H9 (cell line): ENCODE data around the gene DAAM2. TPM values are rescaled to one million over a fixed set of nuclear protein-coding genes. Genes with fewer than 3 reads are reported as not detected.

ENCODE experiments used
- DNase-seq: peaks from one replicate; pipeline ENCODE4 v3.0.0-alpha.2; 2017
- H2AFZ ChIP-seq: one replicate; pipeline ENCODE4 v1.6.1; 2013; ENCODE audit warnings: mild to moderate bottlenecking, low read length, control low read depth, moderate library complexity
- H2AK5ac ChIP-seq: 2 replicates; pipeline ENCODE4 v1.6.1; 2013; ENCODE audit warnings: low read length, control low read depth, mixed read lengths; ENCODE audit not compliant: insufficient read length
- H2BK120ac ChIP-seq: one replicate; pipeline ENCODE4 v1.6.1; 2013; ENCODE audit warnings: low read depth, mild to moderate bottlenecking, low read length, control low read depth, inconsistent platforms; ENCODE audit not compliant: poor library complexity, severe bottlenecking
- H2BK12ac ChIP-seq: 2 replicates; pipeline ENCODE4 v1.6.1; 2013; ENCODE audit warnings: low read length, control low read depth, mixed read lengths, low read depth; ENCODE audit not compliant: insufficient read length
- H2BK15ac ChIP-seq: 2 replicates; pipeline ENCODE4 v1.6.1; 2013; ENCODE audit warnings: low read depth, low read length, control low read depth
- H2BK20ac ChIP-seq: one replicate; pipeline ENCODE4 v1.6.1; 2013; ENCODE audit warnings: low read depth, mild to moderate bottlenecking, low read length, control low read depth, inconsistent platforms; ENCODE audit not compliant: poor library complexity, severe bottlenecking
- H2BK5ac ChIP-seq: 2 replicates; pipeline ENCODE4 v1.6.1; 2013; ENCODE audit warnings: low read length, control low read depth, mixed read lengths; ENCODE audit not compliant: insufficient read length
- H3K14ac ChIP-seq: 2 replicates; pipeline ENCODE4 v1.6.1; 2013; ENCODE audit warnings: low read length, control low read depth; ENCODE audit not compliant: insufficient read depth
- H3K18ac ChIP-seq: 2 replicates; pipeline ENCODE4 v1.6.1; 2013; ENCODE audit warnings: low read depth, mild to moderate bottlenecking, mixed read lengths, low read length, control low read depth; ENCODE audit not compliant: insufficient read length
- H3K23ac ChIP-seq: 2 replicates; pipeline ENCODE4 v1.6.1; 2013; ENCODE audit warnings: low read length, control low read depth, mixed read lengths, low read depth; ENCODE audit not compliant: insufficient read length
- H3K23me2 ChIP-seq: 2 replicates; pipeline ENCODE4 v1.6.1; 2013; ENCODE audit warnings: low read depth, mild to moderate bottlenecking, mixed read lengths, low read length, control low read depth; ENCODE audit not compliant: insufficient read length, poor library complexity, severe bottlenecking
- H3K27ac ChIP-seq: 2 replicates; pipeline ENCODE4 v1.5.1; 2013; ENCODE audit warnings: low read length, control low read depth, mixed read lengths, low read depth; ENCODE audit not compliant: insufficient read length
- H3K27me3 ChIP-seq: 2 replicates; pipeline ENCODE4 v1.6.1; 2013; ENCODE audit warnings: low read length, control low read depth, inconsistent platforms; ENCODE audit not compliant: insufficient read depth
- H3K4ac ChIP-seq: 2 replicates; pipeline ENCODE4 v1.6.1; 2013; ENCODE audit warnings: low read depth, mild to moderate bottlenecking, control low read depth, inconsistent platforms, low read length, moderate library complexity
- H3K4me1 ChIP-seq: 2 replicates; pipeline ENCODE4 v1.6.1; 2013; ENCODE audit warnings: low read length, control low read depth, inconsistent platforms; ENCODE audit not compliant: insufficient read depth
- H3K4me2 ChIP-seq: 2 replicates; pipeline ENCODE4 v1.6.1; 2013; ENCODE audit warnings: low read length, control low read depth, mixed read lengths; ENCODE audit not compliant: insufficient read length, insufficient read depth
- H3K56ac ChIP-seq: 2 replicates; pipeline ENCODE4 v1.6.1; 2013; ENCODE audit warnings: low read depth, mild to moderate bottlenecking, mixed read lengths, low read length, control low read depth; ENCODE audit not compliant: insufficient read length
- H3K79me1 ChIP-seq: 2 replicates; pipeline ENCODE4 v1.6.1; 2013; ENCODE audit warnings: low read depth, mild to moderate bottlenecking, moderate library complexity, low read length, control low read depth, inconsistent platforms; ENCODE audit not compliant: insufficient read depth, poor library complexity, severe bottlenecking
- H3K79me2 ChIP-seq: 2 replicates; pipeline ENCODE4 v1.6.1; 2013; ENCODE audit warnings: low read length, control low read depth, inconsistent platforms; ENCODE audit not compliant: insufficient read depth
- H3K9ac ChIP-seq: 2 replicates; pipeline ENCODE4 v1.6.1; 2013; ENCODE audit warnings: low read length, control low read depth, mixed read lengths; ENCODE audit not compliant: insufficient read length; ENCODE audit errors: extremely low read depth
- H3K9me3 ChIP-seq: one replicate; pipeline ENCODE4 v1.6.1; 2013; ENCODE audit warnings: low read depth, low read length, inconsistent platforms; ENCODE audit not compliant: control insufficient read depth
- H3T11ph ChIP-seq: one replicate; pipeline ENCODE4 v1.6.1; 2013; ENCODE audit warnings: mild to moderate bottlenecking, low read length, control low read depth, inconsistent platforms
- H4K20me1 ChIP-seq: one replicate; pipeline ENCODE4 v1.6.1; 2013; ENCODE audit not compliant: control insufficient read depth, insufficient read length, insufficient read depth
- H4K5ac ChIP-seq: 2 replicates; pipeline ENCODE4 v1.6.1; 2013; ENCODE audit warnings: low read depth, mild to moderate bottlenecking, mixed read lengths, low read length, control low read depth; ENCODE audit not compliant: insufficient read length
- H4K8ac ChIP-seq: replicated peaks from 2 replicates; pipeline ENCODE4 v1.6.1; 2013; ENCODE audit warnings: low read length, control low read depth, mixed read lengths, low read depth; ENCODE audit not compliant: insufficient read length
- H4K91ac ChIP-seq: 2 replicates; pipeline ENCODE4 v1.6.1; 2013; ENCODE audit warnings: low read depth, mild to moderate bottlenecking, moderate library complexity, mixed read lengths, low read length, control low read depth; ENCODE audit not compliant: insufficient read length
- H3K27ac Mint-ChIP-seq, 3 experiments: 2 replicates in 2 of 3; 3 replicates in 1 of 3; pipeline ENCODE4 v1.8.0; 2020 to 2021; ENCODE audit warnings: mixed read lengths in 3 of 3, mild to moderate bottlenecking in 1 of 3, moderate library complexity in 1 of 3
- H3K27me3 Mint-ChIP-seq: 2 replicates; pipeline ENCODE4 v1.8.0; 2021; ENCODE audit warnings: low read depth, mild to moderate bottlenecking, moderate library complexity, mixed read lengths
- H3K36me3 Mint-ChIP-seq, 3 experiments: 2 replicates in 2 of 3; 3 replicates in 1 of 3; pipeline ENCODE4 v1.8.0; 2020 to 2021; ENCODE audit warnings: low read depth in 3 of 3, mixed read lengths in 3 of 3; ENCODE audit not compliant: insufficient read depth in 1 of 3
- H3K4me1 Mint-ChIP-seq, 2 experiments: 2 replicates each; pipeline ENCODE4 v1.8.0; 2020; ENCODE audit warnings: mixed read lengths in 2 of 2
- H3K4me3 Mint-ChIP-seq, 2 experiments: 2 replicates in 1 of 2; 3 replicates in 1 of 2; pipeline ENCODE4 v1.8.0; 2020 to 2021; ENCODE audit warnings: mild to moderate bottlenecking in 2 of 2, mixed read lengths in 2 of 2, moderate library complexity in 1 of 2
- H3K9me3 Mint-ChIP-seq, 2 experiments: 2 replicates in 1 of 2; 3 replicates in 1 of 2; pipeline ENCODE4 v1.8.0; 2020; ENCODE audit warnings: mild to moderate bottlenecking in 2 of 2, mixed read lengths in 2 of 2, moderate library complexity in 1 of 2
- CTCF ChIP-seq: fragments of 200-600 bp; sonication (generic); conservative IDR thresholded peaks from 3 replicates; pipeline ENCODE4 v1.8.0; 2021; ENCODE audit warnings: antibody characterized with exemption, mild to moderate bottlenecking
- WGBS: extraction: QIAGEN DNeasy Blood & Tissue Kit; methylation state at CpG from one replicate; pipeline ENCODE4 v1.1.7; 2013; ENCODE audit warnings: missing lambda C conversion rate, low lambda C conversion rate, mixed read lengths; ENCODE audit not compliant: insufficient read length; ENCODE audit errors: extremely low coverage; 5-methylcytosine and 5-hydroxymethylcytosine counted together
- total RNA-seq: library from RNA; stranded (reverse); gene quantifications from 2 replicates; pipeline ENCODE4 v1.2.1, GENCODE V29; 2021

Gene DAAM2
- total RNA-seq, 1 experiment from 2014 or later, result 1.1 TPM

DNA sequence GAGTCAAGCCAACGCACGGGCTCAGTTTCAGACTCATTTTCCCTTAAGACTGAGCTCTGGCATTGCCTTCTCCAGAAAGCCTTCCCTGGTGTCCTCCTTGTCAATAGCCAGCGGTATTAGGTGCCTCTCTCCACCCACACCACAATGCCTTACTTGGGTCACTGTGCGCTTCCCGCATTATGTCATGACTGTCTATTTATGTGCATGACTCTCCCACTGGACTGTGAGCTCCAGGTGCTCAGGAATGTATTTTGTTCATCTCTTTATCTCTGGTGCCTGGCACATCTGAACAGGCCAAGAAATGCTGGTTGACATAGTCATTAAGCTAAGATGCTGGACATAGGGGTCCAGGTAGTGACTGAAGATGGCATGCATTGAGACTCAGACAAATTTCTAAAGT lies 42.7 kb downstream of the DAAM2 start:
- no peak overlapping the region for H3K23ac ChIP-seq
- no CpG with 5 or more reads among the region's 5 CpGs for WGBS
- H4K5ac ChIP-seq, result no peak overlapping the region
- H3K27ac ChIP-seq, result no peak overlapping the region
- H3K79me2 ChIP-seq, result no peaks in the 10 kb centered on the region
- no peaks in the 10 kb centered on the region for H4K20me1 ChIP-seq
- H2AK5ac ChIP-seq, result no peak overlapping the region
- no peaks in the 10 kb centered on the region for H3K9me3 ChIP-seq
- no peak overlapping the region for H2BK12ac ChIP-seq
- H2BK5ac ChIP-seq, result no peak overlapping the region
- no peak for TF ChIP-seq CTCF
- no peak overlapping the region for H3K9ac ChIP-seq
- H2BK120ac ChIP-seq, result no peak overlapping the region
- Mint-ChIP-seq H3K36me3 (no peaks in the 10 kb centered on the region), H3K4me1 (peaks cover 2 to 23% of the 10 kb centered on the region in 2 experiments), H3K27me3 (no peaks in the 10 kb centered on the region; the same call in 1 of the 2 replicates), H3K27ac (peak overlapping the region in 1 of 3 experiments; percentile 12; a peak in 1 of 7 replicates), H3K9me3 (no peaks in the 10 kb centered on the region), H3K4me3 (no peak overlapping the region)
- no peaks in the 10 kb centered on the region for H3K4me1 ChIP-seq
- no peak overlapping the region for H4K91ac ChIP-seq
- no peaks in the 10 kb centered on the region for H3K23me2 ChIP-seq
- no peak overlapping the region for H3K56ac ChIP-seq
- no peaks in the 10 kb centered on the region for H3K27me3 ChIP-seq
- no peak overlapping the region for H3K4ac ChIP-seq
- H3K18ac ChIP-seq, result no peak overlapping the region
- H2BK20ac ChIP-seq, result no peak overlapping the region
- H3K14ac ChIP-seq, result no peak overlapping the region
- H2BK15ac ChIP-seq, result no peak overlapping the region
- no peak overlapping the region for H3K4me2 ChIP-seq
- no peak overlapping the region for H3T11ph ChIP-seq
- H3K79me1 ChIP-seq, result no peaks in the 10 kb centered on the region
- no peak for DNase-seq
- H2AFZ ChIP-seq, result no peak overlapping the region
- no peak overlapping the region for H4K8ac ChIP-seq
